Endodermal cell (in vitro differentiated cells): ENCODE results near the gene TRABD2B. TPM values are rescaled to one million over a fixed set of nuclear protein-coding genes. Genes with fewer than 3 reads are reported as not detected.
A peak's percentile ranks its signal among the peaks of the same experiment; 100 is the strongest.

Experiments
- DNase-seq: peaks from one replicate; pipeline ENCODE4 v3.0.0-alpha.2; 2017
- H3K27ac ChIP-seq: 2 replicates; pipeline ENCODE4 v1.5.1; 2013; ENCODE audit warnings: mild to moderate bottlenecking, low read depth, low read length, moderate library complexity
- H3K27me3 ChIP-seq: 2 replicates; pipeline ENCODE4 v1.6.1; 2013; ENCODE audit warnings: mild to moderate bottlenecking, low read length, moderate library complexity; ENCODE audit not compliant: insufficient read depth, control insufficient read depth, poor library complexity, severe bottlenecking
- H3K36me3 ChIP-seq: 2 replicates; pipeline ENCODE4 v1.7.0; 2013; ENCODE audit warnings: mild to moderate bottlenecking, low read length, moderate library complexity; ENCODE audit not compliant: control insufficient read depth, insufficient read depth
- H3K4me1 ChIP-seq: one replicate; pipeline ENCODE4 v1.7.0; 2013; ENCODE audit warnings: low read length; ENCODE audit not compliant: control insufficient read depth, insufficient read depth
- H3K4me3 ChIP-seq: 2 replicates; pipeline ENCODE4 v1.5.1; 2013; ENCODE audit warnings: mild to moderate bottlenecking, low read length, moderate library complexity
- H3K9ac ChIP-seq: 2 replicates; pipeline ENCODE4 v1.6.1; 2013; ENCODE audit warnings: mild to moderate bottlenecking, low read length, moderate library complexity; ENCODE audit not compliant: poor library complexity, severe bottlenecking; ENCODE audit errors: extremely low read depth
- H3K9me3 ChIP-seq: 2 replicates; pipeline ENCODE4 v1.6.1; 2013; ENCODE audit warnings: mild to moderate bottlenecking, low read length, moderate library complexity; ENCODE audit not compliant: control insufficient read depth
- H3K27ac Mint-ChIP-seq: 2 replicates; pipeline ENCODE4 v1.8.0; 2020; ENCODE audit warnings: mixed read lengths
- H3K27me3 Mint-ChIP-seq: 2 replicates; pipeline ENCODE4 v1.8.0; 2021; ENCODE audit warnings: mild to moderate bottlenecking, mixed read lengths; ENCODE audit not compliant: insufficient read depth
- H3K36me3 Mint-ChIP-seq: 2 replicates; pipeline ENCODE4 v1.8.0; 2020; ENCODE audit warnings: low read depth, mixed read lengths
- H3K4me1 Mint-ChIP-seq: 2 replicates; pipeline ENCODE4 v1.8.0; 2020; ENCODE audit warnings: mixed read lengths
- H3K4me3 Mint-ChIP-seq: 2 replicates; pipeline ENCODE4 v1.8.0; 2020; ENCODE audit warnings: mild to moderate bottlenecking, moderate library complexity, mixed read lengths
- H3K9me3 Mint-ChIP-seq: 2 replicates; pipeline ENCODE4 v1.8.0; 2020; ENCODE audit warnings: mild to moderate bottlenecking, mixed read lengths
- WGBS, 2 experiments: methylation state at CpG; one replicate each; pipeline versions ENCODE4 v1.1.5 to v1.1.7; 2013; ENCODE audit warnings: missing lambda C conversion rate in 2 of 2, mixed read lengths in 1 of 2; ENCODE audit not compliant: insufficient coverage in 1 of 2, insufficient read length in 1 of 2; 5-methylcytosine and 5-hydroxymethylcytosine counted together
- total RNA-seq, 2 donors: library from RNA; stranded (reverse); fragmentation: NEBNext Ultra II Directional in 1 of 2; extraction: Animal tissue kit (Norgen Biotek cat#: 25700) in 1 of 2; gene quantifications; 2 replicates in 1 of 2; 3 replicates in 1 of 2; pipeline ENCODE4 v1.2.1, GENCODE V29; 2021
- TF ChIP-seq, protein P1 (sequence below): fragments of 200-600 bp; sonication (generic); conservative IDR thresholded peaks from 2 replicates; pipeline ENCODE4 v1.5.0; 2021; ENCODE audit warnings: antibody characterized with exemption, mild to moderate bottlenecking

Gene TRABD2B
- total RNA-seq, 2 donors from 2014 or later = 24.4 to 28.0 TPM

GRCh38 chr1:47967864-47968555 is 29.2 kb downstream of the TRABD2B start:
- Mint-ChIP-seq H3K4me3 (no peak overlapping the region), H3K4me1 (peaks cover 76% of the 10 kb centered on the region), H3K36me3 (no peaks in the 10 kb centered on the region), H3K9me3 (no peaks in the 10 kb centered on the region), H3K27ac (no peak overlapping the region), H3K27me3 (no peaks in the 10 kb centered on the region)
- TF ChIP-seq, protein P1, sequence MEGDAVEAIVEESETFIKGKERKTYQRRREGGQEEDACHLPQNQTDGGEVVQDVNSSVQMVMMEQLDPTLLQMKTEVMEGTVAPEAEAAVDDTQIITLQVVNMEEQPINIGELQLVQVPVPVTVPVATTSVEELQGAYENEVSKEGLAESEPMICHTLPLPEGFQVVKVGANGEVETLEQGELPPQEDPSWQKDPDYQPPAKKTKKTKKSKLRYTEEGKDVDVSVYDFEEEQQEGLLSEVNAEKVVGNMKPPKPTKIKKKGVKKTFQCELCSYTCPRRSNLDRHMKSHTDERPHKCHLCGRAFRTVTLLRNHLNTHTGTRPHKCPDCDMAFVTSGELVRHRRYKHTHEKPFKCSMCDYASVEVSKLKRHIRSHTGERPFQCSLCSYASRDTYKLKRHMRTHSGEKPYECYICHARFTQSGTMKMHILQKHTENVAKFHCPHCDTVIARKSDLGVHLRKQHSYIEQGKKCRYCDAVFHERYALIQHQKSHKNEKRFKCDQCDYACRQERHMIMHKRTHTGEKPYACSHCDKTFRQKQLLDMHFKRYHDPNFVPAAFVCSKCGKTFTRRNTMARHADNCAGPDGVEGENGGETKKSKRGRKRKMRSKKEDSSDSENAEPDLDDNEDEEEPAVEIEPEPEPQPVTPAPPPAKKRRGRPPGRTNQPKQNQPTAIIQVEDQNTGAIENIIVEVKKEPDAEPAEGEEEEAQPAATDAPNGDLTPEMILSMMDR = no peak
- Histone ChIP-seq H3K4me3 (no peak overlapping the region), H3K9ac (no peak overlapping the region), H3K9me3 (no peaks in the 10 kb centered on the region), H3K27me3 (no peaks in the 10 kb centered on the region), H3K36me3 (peaks cover 22% of the 10 kb centered on the region), H3K4me1 (peaks cover 31% of the 10 kb centered on the region), H3K27ac (no peak overlapping the region)
- 93 to 97% methylated on average over 5 to 7 of the region's 7 CpGs for WGBS, 2 experiments
- peak; percentile 20 for DNase-seq

DNA sequence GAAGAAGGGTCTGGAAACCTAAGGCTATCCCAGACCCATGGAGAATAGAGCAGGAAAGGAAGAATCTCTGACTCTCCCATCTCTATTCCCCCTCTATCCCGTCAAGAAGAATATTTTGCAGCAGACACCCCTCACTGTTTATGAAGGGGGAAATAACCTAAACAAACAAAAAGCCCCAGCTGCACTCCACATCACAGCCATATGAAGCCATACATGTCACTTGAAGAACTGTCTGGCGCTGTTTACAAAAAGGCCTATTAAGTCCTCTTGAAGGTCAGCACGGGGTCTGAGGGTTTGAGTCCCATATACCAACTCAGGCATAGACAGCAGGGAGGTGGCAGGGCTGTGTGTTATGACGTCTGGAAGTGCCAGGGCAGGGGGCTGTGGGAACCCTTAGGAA is 31.4 kb downstream of the TRABD2B start:
- H3K9me3 Mint-ChIP-seq = peaks cover 7% of the 10 kb centered on the region
- H3K36me3 Mint-ChIP-seq = peaks cover 6% of the 10 kb centered on the region
- 93 to 100% methylated on average over 1 to 4 of the region's 4 CpGs for WGBS, 2 experiments
- H3K27me3 Mint-ChIP-seq = no peaks in the 10 kb centered on the region
- DNase-seq = no peak
- no peak overlapping the region for H3K27ac Mint-ChIP-seq
- Histone ChIP-seq H3K27me3 (no peaks in the 10 kb centered on the region), H3K27ac (no peak overlapping the region), H3K4me3 (no peak overlapping the region), H3K36me3 (peaks cover 26% of the 10 kb centered on the region), H3K4me1 (peaks cover 24% of the 10 kb centered on the region), H3K9me3 (peaks cover 4% of the 10 kb centered on the region), H3K9ac (no peak overlapping the region)
- TF ChIP-seq, protein P1 = no peak
- peaks cover 55% of the 10 kb centered on the region for H3K4me1 Mint-ChIP-seq
- H3K4me3 Mint-ChIP-seq = no peak overlapping the region

DNA sequence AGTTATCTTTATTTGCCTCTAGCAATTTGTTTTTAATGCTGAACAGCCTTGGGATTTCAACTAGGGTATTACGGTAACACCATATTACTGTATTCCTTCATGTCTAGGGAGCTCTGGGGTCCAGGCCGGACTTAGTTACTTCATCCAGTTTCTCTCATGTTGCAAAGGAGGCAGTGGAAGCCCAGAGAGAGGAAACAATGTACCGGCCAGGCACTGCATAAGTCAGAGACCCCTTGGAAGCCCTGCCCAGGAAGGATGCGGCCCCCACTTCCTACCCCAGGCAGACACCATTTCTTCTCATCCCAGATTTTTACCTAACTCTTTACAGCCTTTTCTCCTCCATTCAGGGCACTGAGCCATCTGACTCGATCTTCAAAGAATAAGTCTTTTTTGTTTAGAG is 32.5 kb downstream of the TRABD2B start:
- H3K4me1 ChIP-seq = peaks cover 14% of the 10 kb centered on the region
- H3K27me3 ChIP-seq = no peaks in the 10 kb centered on the region
- H3K27ac Mint-ChIP-seq = no peak overlapping the region
- WGBS, 2 experiments = 85% methylated on average over 5 of the region's 5 CpGs; no CpG with 5 or more reads in 1 of the 2 experiments
- TF ChIP-seq, protein P1 = no peak
- H3K27ac ChIP-seq = no peak overlapping the region
- peaks cover 22% of the 10 kb centered on the region for H3K36me3 ChIP-seq
- no peak overlapping the region for H3K9ac ChIP-seq
- peaks cover 8% of the 10 kb centered on the region for H3K36me3 Mint-ChIP-seq
- no peak for DNase-seq
- H3K9me3 ChIP-seq = peaks cover 4% of the 10 kb centered on the region
- no peak overlapping the region for H3K4me3 Mint-ChIP-seq
- no peaks in the 10 kb centered on the region for H3K27me3 Mint-ChIP-seq
- peaks cover 43% of the 10 kb centered on the region for H3K4me1 Mint-ChIP-seq
- peaks cover 12% of the 10 kb centered on the region for H3K9me3 Mint-ChIP-seq
- no peak overlapping the region for H3K4me3 ChIP-seq
